Esophagus muscularis mucosa (tissue), 4 donors: ENCODE measurements around the gene GPR179.

ENCODE experiments used
- EP300 ChIP-seq: sonication (generic); formaldehyde crosslinking; IDR thresholded peaks from one replicate; pipeline ENCODE4 v1.6.1; 2017; ENCODE audit warnings: antibody characterized with exemption
- POLR2A ChIP-seq: fragments of 450-650 bp; IDR thresholded peaks from one replicate; pipeline ENCODE4 v1.6.1; 2017; ENCODE audit warnings: antibody characterized with exemption, moderate library complexity, mild to moderate bottlenecking, low read depth
- TF ChIP-seq, protein P1 (sequence below), 3 experiments: fragments of 200-600 bp in 2 of 3; fragments of 450-650 bp in 1 of 3; sonication (generic) in 2 of 3; IDR thresholded peaks; one replicate each; pipeline ENCODE4 v1.5.1; 2017 to 2019; ENCODE audit warnings: antibody characterized with exemption in 3 of 3, mild to moderate bottlenecking in 2 of 3, moderate library complexity in 1 of 3

DNA sequence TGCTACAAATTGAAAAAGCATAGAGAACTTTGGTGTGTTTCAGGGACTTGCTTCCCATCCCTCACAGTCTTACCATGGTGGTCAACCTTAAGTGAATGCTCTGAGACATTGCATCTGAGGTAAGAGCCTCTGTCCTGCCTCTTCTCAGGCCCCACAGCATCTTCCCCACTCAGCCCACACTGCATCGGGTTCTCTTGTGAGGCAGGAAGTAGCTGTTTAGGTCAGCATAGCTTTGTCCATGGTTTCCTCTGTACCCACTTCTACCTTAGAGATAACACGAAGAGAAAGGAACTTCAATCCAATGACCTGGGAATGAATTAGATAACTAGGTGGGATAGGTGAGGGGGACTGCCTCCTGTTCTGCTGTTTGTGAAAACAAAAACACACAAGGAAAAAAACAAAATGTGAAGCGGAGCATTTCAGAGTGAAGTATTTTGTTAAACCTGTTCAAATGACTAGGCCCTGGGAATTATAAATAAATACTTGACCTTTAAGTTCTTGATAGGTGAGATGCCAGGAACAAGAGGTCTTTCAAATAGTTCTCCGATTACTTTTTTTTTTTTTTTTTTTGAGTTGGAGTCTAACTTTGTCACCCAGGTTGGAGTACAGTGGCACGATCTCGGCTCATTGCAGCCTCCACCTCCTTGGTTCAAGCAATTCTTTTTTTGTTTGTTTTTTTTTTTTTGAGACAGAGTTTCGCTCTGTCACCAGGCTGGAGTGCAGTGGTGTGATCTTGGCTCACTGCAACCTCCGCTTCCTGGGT, 25.5 kb upstream of the GPR179 start:
- TF ChIP-seq, protein P1, sequence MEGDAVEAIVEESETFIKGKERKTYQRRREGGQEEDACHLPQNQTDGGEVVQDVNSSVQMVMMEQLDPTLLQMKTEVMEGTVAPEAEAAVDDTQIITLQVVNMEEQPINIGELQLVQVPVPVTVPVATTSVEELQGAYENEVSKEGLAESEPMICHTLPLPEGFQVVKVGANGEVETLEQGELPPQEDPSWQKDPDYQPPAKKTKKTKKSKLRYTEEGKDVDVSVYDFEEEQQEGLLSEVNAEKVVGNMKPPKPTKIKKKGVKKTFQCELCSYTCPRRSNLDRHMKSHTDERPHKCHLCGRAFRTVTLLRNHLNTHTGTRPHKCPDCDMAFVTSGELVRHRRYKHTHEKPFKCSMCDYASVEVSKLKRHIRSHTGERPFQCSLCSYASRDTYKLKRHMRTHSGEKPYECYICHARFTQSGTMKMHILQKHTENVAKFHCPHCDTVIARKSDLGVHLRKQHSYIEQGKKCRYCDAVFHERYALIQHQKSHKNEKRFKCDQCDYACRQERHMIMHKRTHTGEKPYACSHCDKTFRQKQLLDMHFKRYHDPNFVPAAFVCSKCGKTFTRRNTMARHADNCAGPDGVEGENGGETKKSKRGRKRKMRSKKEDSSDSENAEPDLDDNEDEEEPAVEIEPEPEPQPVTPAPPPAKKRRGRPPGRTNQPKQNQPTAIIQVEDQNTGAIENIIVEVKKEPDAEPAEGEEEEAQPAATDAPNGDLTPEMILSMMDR (IDR thresholded peaks at IDR 0.05): no peak
- TF ChIP-seq POLR2A (no peak), EP300 (no peak)
